Suprapubic skin (tissue), 4 donors: ENCODE data around the gene BRPF1. TPM values are rescaled to one million over a fixed set of nuclear protein-coding genes. Genes with fewer than 3 reads are reported as not detected.

Experiments
- DNase-seq, 2 donors: peaks; one replicate each; pipeline ENCODE4 v3.0.0-alpha.2; 2019; ENCODE audit warnings: low spot score in 2 of 2
- H3K27ac ChIP-seq: fragments of 200-600 bp; sonication (generic); one replicate; pipeline ENCODE4 v1.5.1; 2019
- H3K27me3 ChIP-seq: fragments of 200-600 bp; sonication (generic); one replicate; pipeline ENCODE4 v1.5.1; 2019
- H3K36me3 ChIP-seq: fragments of 200-600 bp; sonication (generic); one replicate; pipeline ENCODE4 v1.5.1; 2019
- H3K4me1 ChIP-seq: fragments of 200-600 bp; sonication (generic); one replicate; pipeline ENCODE4 v1.5.1; 2019
- H3K4me3 ChIP-seq: fragments of 200-600 bp; sonication (generic); one replicate; pipeline ENCODE4 v1.5.1; 2019; ENCODE audit warnings: mild to moderate bottlenecking
- H3K9me3 ChIP-seq: fragments of 200-600 bp; sonication (generic); one replicate; pipeline ENCODE4 v1.5.1; 2019
- EP300 ChIP-seq: sonication (generic); formaldehyde crosslinking; IDR thresholded peaks from one replicate; pipeline ENCODE4 v1.6.1; 2017; ENCODE audit warnings: antibody characterized with exemption
- POLR2A ChIP-seq, 2 donors: fragments of 450-650 bp; IDR thresholded peaks; one replicate each; pipeline ENCODE4 v1.6.1; 2017; ENCODE audit warnings: antibody characterized with exemption in 2 of 2, mild to moderate bottlenecking in 2 of 2, moderate library complexity in 2 of 2
- POLR2AphosphoS5 ChIP-seq, 3 donors: sonication (generic); formaldehyde crosslinking; IDR thresholded peaks; one replicate each; pipeline ENCODE4 v1.6.1; 2017; ENCODE audit warnings: antibody characterized with exemption in 3 of 3
- WGBS: methylation state at CpG from one replicate; pipeline ENCODE4 v1.1.5; 2018; 5-methylcytosine and 5-hydroxymethylcytosine counted together
- total RNA-seq, 4 donors: library from RNA; depleted of rRNA; stranded (reverse); fragments of >200 nt; gene quantifications; one replicate each; pipeline ENCODE4 v1.1.0, GENCODE V29; 2016
- TF ChIP-seq, protein P1 (sequence below), 2 donors: fragments of 200-600 bp in 1 of 2; fragments of 450-650 bp in 1 of 2; sonication (generic) in 1 of 2; IDR thresholded peaks; one replicate each; pipeline ENCODE4 v1.5.1; 2016 to 2019; ENCODE audit warnings: antibody characterized with exemption in 2 of 2, mild to moderate bottlenecking in 1 of 2, moderate library complexity in 1 of 2

Gene BRPF1
- total RNA-seq, 4 donors from 2014 or later: 24.6 to 35.6 (median 29.4) TPM

DNA sequence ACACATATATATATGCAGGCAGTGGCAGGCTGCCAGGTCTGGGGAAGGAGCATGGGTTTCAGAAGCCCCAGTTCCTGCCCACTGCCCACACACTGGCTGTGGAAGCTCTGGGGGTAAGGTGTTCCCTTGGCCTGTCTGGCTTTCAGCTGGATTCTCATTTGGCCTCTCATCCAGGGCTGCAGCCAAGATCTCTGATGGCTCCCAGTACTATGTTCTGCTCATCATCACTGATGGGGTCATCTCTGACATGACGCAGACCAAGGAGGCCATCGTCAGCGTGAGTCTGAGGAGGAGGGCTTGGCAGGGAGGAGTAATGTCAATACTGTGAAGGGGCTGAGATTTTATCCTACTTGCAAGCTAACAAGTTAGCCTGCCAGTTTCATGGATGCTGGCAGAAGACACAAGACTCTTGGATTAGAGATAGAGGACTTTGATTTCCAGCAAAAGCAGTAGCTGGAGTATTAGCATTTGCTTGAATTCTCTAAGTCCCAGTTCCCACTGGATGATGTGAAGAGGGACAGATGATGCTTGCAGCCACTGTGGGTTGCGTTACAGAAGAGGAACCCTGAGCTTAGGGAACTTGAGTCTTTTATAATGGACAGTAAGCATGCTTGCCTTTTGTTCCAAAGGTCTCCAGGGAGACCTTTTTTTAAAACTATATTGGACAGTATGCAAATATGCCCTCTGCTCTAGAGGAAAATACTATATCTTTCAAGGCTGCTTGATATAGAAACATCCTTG, 5.6 kb upstream of the BRPF1 start:
- no peaks in the 10 kb centered on the region for H3K27me3 ChIP-seq

DNA sequence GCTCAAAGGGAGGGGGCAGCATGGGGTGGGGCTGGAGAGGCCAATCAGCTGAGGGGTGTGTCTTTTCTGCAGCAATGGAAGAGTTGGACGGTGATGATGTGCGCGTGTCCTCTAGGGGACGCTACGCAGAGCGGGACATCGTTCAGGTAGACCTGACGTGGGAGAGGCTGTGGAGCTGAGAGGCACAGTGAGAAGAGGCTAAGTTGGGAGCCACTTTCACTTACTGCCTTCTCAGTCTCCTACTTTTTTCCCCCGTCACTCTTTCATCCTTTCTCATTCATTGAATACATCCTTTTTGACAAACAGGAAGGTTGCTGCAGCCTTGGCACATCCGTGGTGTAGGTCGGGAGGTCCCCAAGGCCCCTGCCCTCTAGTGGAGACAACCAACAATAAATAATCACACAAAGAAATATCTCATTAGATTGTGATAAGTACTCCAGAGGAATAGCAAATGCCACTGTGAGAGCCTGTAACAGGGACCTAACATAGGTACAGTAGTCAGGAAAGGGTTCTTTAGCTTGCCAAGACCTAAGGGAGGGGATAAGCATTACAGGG, 4.4 kb upstream of the BRPF1 start:
- Histone ChIP-seq H3K27ac (no peak overlapping the region), H3K4me3 (no peak overlapping the region), H3K27me3 (no peaks in the 10 kb centered on the region), H3K9me3 (no peaks in the 10 kb centered on the region), H3K36me3 (no peaks in the 10 kb centered on the region), H3K4me1 (peaks cover 8% of the 10 kb centered on the region)
- 16% methylated on average over 11 of the region's 11 CpGs for WGBS
- no peak for DNase-seq
- TF ChIP-seq POLR2A (IDR thresholded peaks at IDR 0.05) (no peak), EP300 (no peak), POLR2AphosphoS5 (IDR thresholded peaks at IDR 0.05) (no peak)
- TF ChIP-seq, protein P1, sequence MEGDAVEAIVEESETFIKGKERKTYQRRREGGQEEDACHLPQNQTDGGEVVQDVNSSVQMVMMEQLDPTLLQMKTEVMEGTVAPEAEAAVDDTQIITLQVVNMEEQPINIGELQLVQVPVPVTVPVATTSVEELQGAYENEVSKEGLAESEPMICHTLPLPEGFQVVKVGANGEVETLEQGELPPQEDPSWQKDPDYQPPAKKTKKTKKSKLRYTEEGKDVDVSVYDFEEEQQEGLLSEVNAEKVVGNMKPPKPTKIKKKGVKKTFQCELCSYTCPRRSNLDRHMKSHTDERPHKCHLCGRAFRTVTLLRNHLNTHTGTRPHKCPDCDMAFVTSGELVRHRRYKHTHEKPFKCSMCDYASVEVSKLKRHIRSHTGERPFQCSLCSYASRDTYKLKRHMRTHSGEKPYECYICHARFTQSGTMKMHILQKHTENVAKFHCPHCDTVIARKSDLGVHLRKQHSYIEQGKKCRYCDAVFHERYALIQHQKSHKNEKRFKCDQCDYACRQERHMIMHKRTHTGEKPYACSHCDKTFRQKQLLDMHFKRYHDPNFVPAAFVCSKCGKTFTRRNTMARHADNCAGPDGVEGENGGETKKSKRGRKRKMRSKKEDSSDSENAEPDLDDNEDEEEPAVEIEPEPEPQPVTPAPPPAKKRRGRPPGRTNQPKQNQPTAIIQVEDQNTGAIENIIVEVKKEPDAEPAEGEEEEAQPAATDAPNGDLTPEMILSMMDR (IDR thresholded peaks at IDR 0.05): no peak

More for the DNA sequence above, 5.6 kb upstream of the BRPF1 start:
- WGBS: 87% methylated on average over 4 of the region's 4 CpGs
- no peaks in the 10 kb centered on the region for H3K9me3 ChIP-seq
- H3K4me3 ChIP-seq: no peak overlapping the region
- no peaks in the 10 kb centered on the region for H3K36me3 ChIP-seq
- TF ChIP-seq EP300 (no peak), POLR2AphosphoS5 (IDR thresholded peaks at IDR 0.05) (no peak), POLR2A (IDR thresholded peaks at IDR 0.05) (no peak)
- TF ChIP-seq, protein P1 (IDR thresholded peaks at IDR 0.05): no peak
- peaks cover 8% of the 10 kb centered on the region for H3K4me1 ChIP-seq
- DNase-seq: no peak
- H3K27ac ChIP-seq: no peak overlapping the region

DNA sequence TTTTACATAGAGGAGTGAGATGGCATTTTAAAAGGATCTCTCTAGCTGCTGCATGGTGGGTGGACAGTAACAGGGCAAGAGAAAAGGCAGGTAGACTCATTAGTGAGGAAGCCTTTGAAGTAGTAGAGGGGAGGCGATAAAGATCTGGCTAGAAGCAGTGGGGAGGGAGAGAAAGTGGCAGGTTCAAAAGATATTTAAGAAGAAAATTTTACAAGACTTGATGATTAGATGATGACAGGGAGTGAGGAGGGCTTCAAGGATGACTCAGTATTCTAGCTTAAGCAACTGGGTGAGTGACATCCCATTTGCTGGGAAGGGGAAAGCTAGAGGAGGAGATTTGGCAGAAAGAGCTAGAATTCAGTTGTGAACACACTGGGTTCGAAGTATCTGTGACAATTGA, 3.8 kb upstream of the BRPF1 start:
- Histone ChIP-seq H3K4me3 (no peak overlapping the region), H3K36me3 (no peaks in the 10 kb centered on the region), H3K4me1 (peaks cover 14% of the 10 kb centered on the region), H3K27me3 (no peaks in the 10 kb centered on the region), H3K9me3 (no peaks in the 10 kb centered on the region), H3K27ac (no peak overlapping the region)
- 86% methylated on average over 2 of the region's 2 CpGs for WGBS
- DNase-seq: no peak
- TF ChIP-seq, protein P1 (IDR thresholded peaks at IDR 0.05): no peak
- TF ChIP-seq POLR2A (IDR thresholded peaks at IDR 0.05) (no peak), POLR2AphosphoS5 (IDR thresholded peaks at IDR 0.05) (no peak), EP300 (no peak)

DNA sequence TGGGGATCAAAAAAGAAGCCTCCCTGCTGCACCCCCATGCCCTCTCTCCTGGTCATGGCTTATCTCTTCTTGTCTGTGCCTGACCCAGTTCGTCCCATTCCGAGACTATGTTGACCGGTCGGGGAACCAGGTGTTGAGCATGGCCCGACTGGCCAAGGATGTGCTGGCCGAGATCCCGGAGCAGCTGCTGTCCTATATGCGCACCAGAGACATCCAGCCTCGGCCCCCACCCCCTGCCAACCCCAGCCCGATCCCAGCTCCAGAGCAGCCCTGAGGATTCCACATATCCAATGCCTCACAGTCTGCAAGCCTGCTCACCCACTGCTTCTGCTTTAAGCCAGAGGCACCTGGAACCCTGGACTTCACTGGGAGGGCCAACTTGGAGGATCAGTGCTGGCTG, 2.1 kb upstream of the BRPF1 start:
- H3K9me3 ChIP-seq: no peaks in the 10 kb centered on the region
- H3K27me3 ChIP-seq: no peaks in the 10 kb centered on the region
- H3K36me3 ChIP-seq: no peaks in the 10 kb centered on the region
- H3K27ac ChIP-seq: no peak overlapping the region
- H3K4me1 ChIP-seq: peaks cover 26% of the 10 kb centered on the region
- TF ChIP-seq POLR2AphosphoS5 (IDR thresholded peaks at IDR 0.05) (no peak), POLR2A (IDR thresholded peaks at IDR 0.05) (no peak), EP300 (no peak)
- TF ChIP-seq, protein P1 (IDR thresholded peaks at IDR 0.05): no peak
- no peak overlapping the region for H3K4me3 ChIP-seq
- DNase-seq: no peak
- 85% methylated on average over 7 of the region's 10 CpGs for WGBS

DNA sequence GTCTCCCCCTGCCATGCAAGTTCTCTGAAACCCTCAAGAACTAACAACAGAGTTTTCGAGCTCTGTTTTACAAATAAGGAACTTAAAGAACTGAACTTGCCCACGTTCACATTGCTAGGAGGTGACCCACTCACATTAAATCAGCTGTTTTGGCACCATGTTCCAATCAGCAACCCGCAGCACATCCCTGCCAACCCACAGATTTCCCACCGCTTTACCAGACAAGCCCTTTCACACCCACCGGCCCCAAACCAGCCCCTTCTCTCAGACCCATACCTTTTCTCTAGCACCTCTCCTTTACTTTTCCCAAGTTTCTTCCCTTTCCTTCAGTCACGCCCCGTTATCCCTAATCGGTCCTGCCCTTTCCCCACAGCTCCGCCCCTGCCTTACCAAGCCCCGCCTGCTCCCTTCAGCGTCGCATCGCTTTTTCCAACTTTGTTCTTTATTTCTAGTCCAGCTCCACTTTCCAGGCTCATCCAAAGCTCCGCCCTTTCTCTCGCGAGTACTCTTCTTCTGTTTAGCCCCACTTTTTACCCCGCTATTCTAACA, 804 bp upstream of the BRPF1 start:
- no peaks in the 10 kb centered on the region for H3K27me3 ChIP-seq
- WGBS: 2% methylated on average over 17 of the region's 17 CpGs
- DNase-seq: peak in 1 of 2 donors; percentile 87
- peak overlapping the region; percentile 96 for H3K4me3 ChIP-seq
- H3K9me3 ChIP-seq: no peaks in the 10 kb centered on the region
- TF ChIP-seq EP300: no peak
- TF ChIP-seq POLR2AphosphoS5 (IDR thresholded peaks at IDR 0.05): no peak
- TF ChIP-seq POLR2A (IDR thresholded peaks at IDR 0.05): no peak
- TF ChIP-seq, protein P1 (IDR thresholded peaks at IDR 0.05): no peak
- peaks cover 7% of the 10 kb centered on the region for H3K36me3 ChIP-seq
- peak overlapping the region; percentile 99 for H3K27ac ChIP-seq
- H3K4me1 ChIP-seq: peaks cover 26% of the 10 kb centered on the region
